Measurements from ENCODE around the gene DAPK1.

GRCh38 chr9:87530716-87531115, 33.0 kb downstream of the DAPK1 start:
- TF ChIP-seq SP3 (tag by site-specific recombination; IDR thresholded peaks at IDR 0.05) (no peak), ZNF664 (tag by site-specific recombination; IDR thresholded peaks at IDR 0.05) (no peak), ZFP69B (tag by site-specific recombination; IDR thresholded peaks at IDR 0.05) (no peak), CTCF (tag by site-specific recombination; IDR thresholded peaks at IDR 0.05) (no peak), ZNF513 (tag by site-specific recombination; IDR thresholded peaks at IDR 0.05) (no peak), ZNF830 (tag by site-specific recombination; IDR thresholded peaks at IDR 0.05; ENCODE audit: low read depth) (no peak), ZBTB1 (tag by site-specific recombination; IDR thresholded peaks at IDR 0.05) (no peak), ZNF658 (tag by site-specific recombination; IDR thresholded peaks at IDR 0.05) (no peak), ZBTB7A (tag by site-specific recombination; IDR thresholded peaks at IDR 0.05; ENCODE audit: low read depth) (no peak)
